NCI-H69 (cell line): ENCODE results near the gene USP7.

Source experiments
- DNase-seq: peaks from one replicate; lab custom pipeline; 2025; lab: John Stamatoyannopoulos, UW

The USP7 gene

DNA sequence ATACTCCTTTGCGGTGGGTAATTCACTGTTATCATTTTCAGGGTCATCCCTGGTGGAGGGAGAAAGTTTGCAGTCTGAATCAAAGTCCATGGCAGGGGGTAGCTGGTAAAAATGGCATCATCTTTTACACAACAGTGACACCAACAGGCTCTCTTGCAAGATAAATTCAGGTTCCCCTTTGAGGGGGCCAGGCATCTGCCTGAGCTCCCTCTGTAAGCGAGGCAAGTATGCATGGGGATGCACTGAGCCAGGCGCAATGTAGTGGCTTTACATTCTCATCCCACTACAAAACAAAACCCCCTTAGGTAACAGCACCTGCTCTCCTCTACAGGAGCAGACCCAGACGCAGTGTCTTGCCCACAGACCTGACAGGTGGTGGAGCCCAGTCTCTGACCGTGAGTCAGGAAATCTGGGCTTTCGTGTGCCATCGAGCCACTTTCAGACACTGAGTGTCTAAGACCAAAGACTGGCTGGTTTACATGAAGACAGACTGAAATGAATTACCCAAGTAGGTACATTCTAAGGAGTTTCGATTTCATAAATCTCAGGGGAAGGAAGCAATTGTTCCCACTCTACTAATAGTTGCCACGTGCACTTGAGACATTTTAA lies 63.9 kb downstream of the USP7 start:
- DNase-seq: no peak

DNA sequence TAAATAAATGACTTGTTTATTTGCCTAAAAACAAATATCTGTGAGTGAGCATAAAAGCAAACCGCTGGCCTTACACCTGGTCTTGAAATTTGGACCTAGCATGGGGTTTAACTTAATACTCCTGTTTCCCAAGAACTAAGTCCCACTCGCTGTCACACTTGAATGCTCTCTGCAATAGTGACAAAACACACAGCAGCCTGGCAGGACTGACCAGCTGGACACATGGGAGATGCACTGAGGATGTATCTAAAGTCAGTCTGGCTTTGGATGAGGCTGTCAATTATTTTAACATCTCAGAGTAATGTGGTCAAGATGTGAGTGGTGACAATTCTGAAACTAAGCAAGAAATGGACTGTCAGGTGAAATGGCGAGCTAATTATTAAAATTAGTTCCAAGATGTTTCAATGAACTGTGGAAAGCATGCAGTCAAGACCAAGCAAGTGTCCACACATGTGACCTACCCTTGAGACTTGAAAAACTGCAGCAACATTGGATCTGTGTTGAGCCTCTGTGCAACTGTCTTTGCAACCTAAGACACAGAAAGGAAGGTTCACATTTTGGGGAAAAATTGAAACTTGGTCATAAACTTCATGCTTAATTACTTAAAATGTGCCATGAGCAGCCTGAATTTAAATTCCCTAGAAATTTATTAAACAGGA lies 64.9 kb downstream of the USP7 start:
- no peak for DNase-seq

DNA sequence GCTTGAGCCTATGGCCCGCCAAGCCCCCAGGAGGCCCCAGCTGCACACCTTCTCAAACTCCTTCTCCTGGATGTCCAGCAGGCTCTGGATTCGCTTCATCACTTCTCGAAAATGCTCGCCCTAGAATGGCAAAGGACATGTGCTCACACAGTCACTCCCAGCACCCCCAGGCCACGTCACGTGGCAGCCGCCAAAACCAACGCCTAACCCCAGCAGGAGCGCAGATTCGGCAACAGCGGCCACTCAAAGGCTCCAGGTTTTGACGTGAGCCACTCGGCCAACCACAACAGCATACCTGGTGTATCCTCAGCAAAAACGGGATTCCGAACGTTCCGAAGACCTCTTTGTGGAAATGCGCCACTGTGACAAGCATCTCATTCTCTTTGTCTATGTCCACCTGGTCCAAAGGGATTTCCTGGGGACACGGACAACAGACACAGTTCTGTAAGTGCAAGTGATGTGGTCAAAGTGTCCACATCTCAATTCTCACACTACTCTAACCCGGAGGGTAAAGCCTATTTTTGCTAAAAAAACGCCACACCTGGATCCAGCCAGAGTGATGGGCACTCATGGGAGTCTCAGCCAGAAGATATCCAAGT lies 68.9 kb downstream of the USP7 start:
- DNase-seq: no peak

DNA sequence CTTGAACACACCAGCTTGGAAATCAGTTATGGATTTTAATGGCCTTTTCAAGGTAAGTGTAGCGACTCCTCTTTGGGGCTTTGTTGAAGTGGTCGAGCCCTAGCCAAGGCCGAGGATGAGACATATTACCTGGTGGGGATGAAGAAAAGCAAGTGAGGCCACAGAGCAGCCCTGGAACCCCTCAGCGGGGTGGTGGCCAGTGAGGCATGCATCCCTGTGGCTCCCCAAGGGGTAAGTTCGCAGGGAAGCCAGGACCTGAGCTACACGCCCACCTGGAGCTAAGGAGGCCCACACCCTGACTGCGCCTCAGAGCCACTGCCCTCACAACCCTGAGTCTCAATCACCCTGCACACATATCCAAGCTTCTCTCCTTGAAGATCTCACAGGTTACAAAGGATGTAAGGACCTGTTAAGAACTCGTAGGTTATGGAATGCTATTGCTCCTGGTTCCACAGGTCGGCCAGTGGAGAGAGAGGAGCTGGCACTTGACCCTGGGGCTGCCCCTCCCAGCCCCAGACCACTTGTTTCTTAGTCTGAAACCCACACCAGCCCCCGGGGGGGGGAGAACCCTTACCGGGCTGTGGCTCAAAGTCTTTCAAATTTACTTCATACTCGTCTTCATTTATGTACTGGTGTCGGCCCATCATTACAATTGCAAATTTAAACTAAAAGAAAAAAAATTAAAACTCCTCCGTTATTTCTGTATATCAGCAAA lies 69.6 kb downstream of the USP7 start:
- DNase-seq: no peak

- DNase-seq: no peak
Measured at GRCh38 chr16:8893426-8893825, 70.3 kb downstream of the USP7 start.

DNA sequence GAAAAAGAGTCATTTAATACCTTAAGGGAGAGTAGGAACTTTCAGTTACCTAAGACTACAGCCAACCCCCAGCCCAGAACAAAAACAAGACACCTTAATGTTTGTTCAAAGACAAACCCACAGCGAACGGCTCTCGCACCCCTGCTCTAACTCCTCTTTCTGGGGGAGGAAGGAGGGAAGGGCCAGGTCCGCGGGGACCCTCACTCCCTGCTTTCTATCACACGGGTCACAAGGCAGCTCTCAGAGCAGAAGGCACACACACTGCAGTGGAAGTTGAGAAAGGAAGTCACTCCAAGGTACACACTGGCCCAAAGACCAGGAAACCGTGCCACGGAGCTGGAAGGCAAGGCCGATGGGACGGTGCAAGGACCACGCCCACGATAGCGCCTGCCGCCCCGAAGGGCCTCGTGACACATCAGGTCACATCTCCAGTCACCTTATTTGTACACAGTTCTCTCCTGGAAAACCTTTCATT lies 71.6 kb downstream of the USP7 start:
- DNase-seq: no peak

- no peak for DNase-seq
Measured at GRCh38 chr16:8890549-8890921, 73.2 kb downstream of the USP7 start.

GRCh38 chr16:8889893-8890548 lies 73.7 kb downstream of the USP7 start:
- no peak for DNase-seq

DNA sequence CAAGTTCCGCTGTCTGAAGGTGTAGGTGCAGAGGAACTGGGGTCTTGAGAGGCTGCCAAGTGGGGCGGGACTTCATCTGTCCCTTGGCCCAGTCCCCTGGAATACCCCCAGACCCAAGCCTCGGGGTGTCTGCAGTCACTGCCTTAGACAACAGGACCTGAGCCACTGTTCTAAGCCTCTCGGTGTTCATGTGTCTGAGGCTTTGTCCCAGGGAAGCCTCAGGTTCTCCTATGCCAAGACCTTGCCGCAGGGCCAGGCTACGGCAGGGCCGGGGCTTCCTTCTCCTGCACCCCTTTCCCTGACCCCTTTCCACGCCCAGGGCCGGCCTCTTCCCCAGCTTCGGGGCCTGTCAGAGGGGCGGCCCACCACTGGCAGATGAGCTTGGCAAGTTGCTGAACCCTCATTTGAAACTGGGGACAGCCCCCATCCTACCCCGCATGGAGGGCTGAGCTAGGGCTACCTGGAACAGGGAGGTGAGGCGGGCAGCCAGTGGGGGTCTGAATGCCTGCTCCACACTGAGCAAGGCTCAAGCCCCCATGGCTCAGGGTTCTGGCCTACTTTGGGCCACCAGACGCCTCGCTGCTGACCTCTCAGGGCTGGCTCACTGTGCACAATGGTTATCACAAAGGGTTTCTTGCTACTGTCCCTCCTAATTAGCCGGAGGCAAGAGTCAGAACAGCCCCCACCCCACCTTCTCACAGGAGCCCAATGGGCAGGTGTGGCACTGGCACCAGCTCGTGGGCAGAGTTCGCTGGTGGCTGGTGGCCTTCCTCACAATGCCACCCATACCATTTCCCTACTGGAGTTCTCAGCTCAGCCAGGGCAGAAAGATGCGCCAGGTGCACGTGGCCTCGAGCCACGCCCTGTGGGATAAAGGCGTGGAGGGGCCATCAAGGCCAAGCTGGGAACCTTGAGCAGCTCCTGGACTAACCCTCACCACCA lies 74.5 kb downstream of the USP7 start:
- DNase-seq: no peak

DNA sequence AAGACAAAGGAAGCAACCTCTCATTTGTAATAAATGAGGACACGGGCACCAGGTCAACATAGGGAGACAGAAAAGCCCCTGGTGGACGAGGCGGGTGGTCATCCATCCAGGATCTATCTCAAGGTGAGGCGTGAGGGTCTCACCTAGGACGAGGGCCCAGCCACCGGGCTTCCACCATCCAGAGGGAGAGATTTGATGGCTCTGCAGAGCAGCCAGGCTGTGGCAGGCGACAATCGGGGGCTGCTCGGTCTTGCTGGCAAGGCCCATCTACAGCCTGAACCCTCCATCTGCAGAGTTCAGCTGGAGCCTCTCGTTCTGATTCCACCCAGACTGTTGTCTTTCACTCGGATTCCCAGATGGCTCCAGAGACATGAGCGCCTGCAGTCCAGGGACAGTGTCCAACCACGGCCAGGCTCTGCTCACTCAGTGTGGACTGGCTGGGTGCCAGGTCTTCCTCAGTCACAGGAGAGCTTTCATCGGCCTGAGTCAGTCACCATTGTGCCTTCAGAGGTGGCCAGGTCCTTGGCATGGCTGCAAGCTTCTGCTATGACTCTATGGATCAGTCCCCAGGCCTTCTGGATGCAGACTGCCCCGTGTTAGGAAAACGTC lies 75.7 kb downstream of the USP7 start:
- DNase-seq: no peak

GRCh38 chr16:8887431-8887765 lies 76.3 kb downstream of the USP7 start:
- no peak for DNase-seq

GRCh38 chr16:8886593-8887430 lies 76.9 kb downstream of the USP7 start:
- no peak for DNase-seq

DNA sequence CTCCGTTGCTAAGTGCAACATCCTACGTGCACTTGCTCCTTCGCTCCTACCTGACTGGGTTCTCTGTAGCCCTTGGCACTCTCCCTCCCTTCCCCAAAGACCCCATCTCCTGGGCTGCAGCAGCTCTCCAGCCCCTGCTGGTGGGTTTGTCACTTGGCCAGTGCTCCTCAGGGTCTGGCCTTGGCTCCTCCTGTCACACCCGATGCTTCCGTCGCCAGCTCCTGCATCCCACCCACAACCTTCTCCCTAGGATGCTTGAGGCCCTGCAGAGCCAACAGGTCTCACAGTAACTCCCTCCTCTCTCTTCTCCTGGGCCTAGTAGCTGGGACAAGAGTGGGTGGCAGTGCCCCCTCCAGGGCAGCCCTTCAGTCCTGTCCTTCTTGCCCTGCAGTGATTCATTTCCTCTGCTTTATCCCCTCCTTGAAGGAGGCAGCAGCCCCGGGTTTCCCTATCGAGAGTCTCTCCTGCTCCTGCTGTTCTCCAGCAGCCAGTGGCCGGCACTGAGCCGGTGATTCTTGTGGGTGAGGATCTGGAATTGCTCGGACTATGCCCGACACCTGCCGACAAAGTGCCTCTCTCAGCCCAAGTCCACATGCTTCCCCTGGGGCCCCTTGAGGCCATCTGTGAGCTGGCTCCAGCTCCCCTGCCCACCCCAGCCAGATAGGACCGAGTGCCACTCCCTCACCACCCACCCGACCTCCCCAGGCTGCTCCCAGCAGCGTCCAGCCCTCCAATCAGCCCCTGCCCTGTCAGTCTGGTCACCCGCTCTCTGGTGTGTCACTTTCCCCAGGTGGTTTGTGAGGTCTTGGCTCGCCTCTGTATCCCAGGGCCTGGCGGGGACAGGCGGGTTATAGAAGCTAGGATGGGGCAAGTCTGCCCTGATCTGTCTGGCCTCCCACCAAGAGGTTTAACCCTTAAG lies 77.8 kb downstream of the USP7 start:
- peak; percentile 35 for DNase-seq

DNA sequence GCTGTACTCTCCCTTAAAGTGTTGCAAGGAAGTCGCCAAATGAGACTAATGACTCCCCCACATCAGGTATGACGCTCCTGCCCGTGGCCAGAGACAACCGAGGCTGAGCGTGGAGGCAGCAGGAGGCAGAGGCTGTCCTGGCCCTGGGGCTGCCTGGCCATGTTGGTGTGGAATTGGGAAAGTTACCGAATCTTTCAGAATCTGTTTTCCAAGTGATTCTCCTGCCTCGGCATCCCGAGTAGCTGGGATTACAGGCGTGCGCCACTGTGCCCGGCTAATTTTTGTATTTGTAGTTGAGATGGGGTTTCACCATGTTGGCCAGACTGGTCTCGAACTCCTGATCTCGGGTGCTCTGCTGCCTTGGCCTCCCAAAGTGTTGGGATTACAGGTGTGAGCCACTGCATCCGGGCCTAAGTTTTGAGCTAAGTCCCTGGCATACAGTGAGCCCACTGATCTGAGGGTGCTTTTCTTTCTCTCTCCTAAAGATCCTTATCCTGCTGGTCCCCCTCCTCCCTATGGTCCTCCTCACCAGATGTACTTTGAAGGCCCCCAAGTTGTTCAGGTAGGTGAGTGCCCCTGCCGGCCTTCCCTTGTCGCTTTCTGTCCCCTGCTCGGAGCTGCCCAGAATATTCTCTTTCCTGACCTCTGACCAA lies 80.9 kb downstream of the USP7 start:
- DNase-seq: no peak

- DNase-seq: no peak
Measured at GRCh38 chr16:8882041-8882617, 81.6 kb downstream of the USP7 start, which contains the start of gene LITAFD. Gene LITAFD (plus strand): TSS chr16:8882351. CDS start chr16:8884356, 2,005 bp downstream.

DNA sequence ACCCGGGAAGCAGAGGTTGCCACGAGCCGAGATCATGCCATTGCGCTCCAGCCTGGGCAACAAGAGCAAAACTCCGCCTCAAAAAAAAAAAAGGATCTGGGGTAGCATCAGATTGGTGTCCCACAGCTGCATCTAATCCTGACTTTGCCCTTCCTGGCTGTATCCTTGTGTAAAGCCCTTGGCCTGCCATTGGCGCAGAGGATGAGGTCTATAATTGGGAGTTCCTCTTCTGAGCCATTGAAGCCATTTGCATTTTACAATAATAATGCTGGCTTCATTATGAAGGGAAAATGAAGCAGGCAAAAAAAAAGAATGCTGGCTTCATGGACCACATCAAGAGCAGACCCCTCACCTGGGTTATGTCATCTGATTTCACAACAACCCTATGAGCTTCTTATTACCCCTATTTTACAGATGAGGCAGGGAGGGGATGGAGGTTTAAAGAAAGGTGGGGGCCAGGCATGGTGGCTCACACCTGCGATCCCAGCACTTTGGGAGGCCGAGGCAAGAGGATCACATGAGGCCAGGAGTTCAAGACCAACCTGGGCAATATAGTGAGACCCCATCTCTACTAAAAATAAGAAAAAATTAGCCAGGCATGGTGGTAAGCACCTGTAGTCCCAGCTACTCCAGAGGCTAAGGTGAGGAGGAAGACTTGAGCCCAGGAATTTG lies 82.7 kb downstream of the USP7 start:
- DNase-seq: no peak

DNA sequence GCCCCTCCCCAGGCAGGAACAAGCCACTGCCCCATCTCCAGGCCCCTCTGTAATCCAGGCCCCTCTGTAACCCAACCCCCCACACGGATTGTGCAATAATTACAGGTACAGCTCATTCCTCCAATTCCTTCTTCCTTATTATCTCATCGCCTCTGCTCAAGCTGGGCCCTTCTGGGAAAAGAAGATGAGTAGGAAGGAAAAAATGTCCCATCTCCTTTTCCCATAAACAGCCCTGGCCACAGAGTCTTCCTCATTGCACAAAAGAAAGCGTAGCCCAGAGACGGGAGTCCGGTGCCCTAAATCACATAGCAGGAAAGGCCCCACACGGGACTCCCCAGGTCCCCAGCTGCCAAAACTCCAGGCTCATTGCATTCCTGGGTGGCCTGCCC lies 85.2 kb downstream of the USP7 start:
- peak; percentile 13 for DNase-seq
